ENCODE data around the gene DAB2IP. TPM values are rescaled to one million over a fixed set of nuclear protein-coding genes. Genes with fewer than 3 reads are reported as not detected.

Gene DAB2IP
- total RNA-seq, 1 donor from 2014 or later, result 27.3 TPM

- ATAC-seq (no peak), DNase-seq (ENCODE audit: low spot score) (no peak)
These were observed 162.2 kb downstream of the DAB2IP start for GRCh38 chr9:121813519-121814210.

- ATAC-seq, result peak; percentile 15
- DNase-seq (ENCODE audit: low spot score), result no peak
These were observed 163.2 kb downstream of the DAB2IP start for GRCh38 chr9:121814594-121814993.

DNA sequence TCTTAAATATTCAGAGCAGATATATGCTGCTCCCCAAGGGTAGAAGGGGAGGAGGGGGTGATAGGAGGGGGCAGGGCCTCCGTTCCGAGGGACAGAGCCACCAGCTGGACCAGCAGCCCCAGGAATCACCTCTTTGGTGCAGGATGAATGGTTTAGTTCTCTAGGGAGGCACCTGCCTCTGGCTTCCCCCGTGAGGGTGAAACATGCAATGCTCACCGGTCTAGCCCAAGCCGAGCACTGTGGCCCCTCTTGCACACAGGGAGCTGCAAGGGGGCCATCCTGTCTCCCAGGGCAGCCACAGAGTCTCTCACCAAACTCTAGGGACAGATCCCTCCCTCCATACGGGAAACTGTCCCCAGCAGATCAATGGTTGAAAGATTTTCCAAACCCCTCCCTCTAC lies 163.7 kb downstream of the DAB2IP start:
- no peak for ATAC-seq
- no peak for DNase-seq (ENCODE audit: low spot score)

DNA sequence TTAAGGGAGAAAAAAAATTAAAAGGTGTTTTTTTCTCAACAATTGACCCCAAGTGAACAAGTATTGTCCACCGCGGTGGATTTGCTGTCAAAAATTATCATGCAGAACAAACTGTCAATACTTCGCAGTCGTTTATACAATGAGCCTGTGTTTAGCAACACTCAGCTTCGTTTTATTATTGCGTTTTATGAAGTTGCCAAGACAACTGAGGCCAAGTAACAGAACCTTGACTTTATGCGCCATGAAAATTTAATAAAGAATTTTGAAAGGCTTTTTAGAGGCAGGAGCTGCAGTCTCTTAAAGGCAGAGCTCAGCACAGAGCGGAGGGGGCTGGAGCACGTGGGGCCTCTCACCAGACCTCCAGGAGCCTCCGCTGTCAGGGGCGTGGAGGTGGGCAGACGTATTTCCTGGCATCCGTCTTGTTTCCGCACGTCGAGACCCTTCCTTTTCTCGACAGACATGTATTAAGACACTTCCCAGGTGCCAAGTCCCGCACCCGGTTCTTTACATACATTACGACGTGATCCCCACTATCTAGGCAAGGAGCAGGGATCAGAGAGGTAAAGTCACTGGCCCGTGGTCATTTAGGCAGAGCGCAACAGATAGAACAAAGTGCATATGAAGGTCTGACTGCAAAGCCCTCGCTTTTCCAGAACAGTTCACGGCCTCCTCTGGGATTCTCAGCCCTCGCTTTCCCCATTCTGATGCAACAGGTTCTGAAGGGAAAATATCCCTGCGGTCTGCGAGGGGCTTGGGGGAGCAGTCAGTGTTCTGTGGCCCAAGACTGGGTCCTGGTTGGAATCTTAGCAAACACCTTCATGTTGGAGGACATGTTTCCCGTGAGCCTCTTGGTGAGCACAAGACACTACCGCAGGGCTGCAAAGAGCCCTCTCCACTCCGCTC lies 164.4 kb downstream of the DAB2IP start:
- DNase-seq (ENCODE audit: low spot score) (no peak), ATAC-seq (no peak)

GRCh38 chr9:121816449-121816817 lies 165.0 kb downstream of the DAB2IP start:
- no peak for DNase-seq (ENCODE audit: low spot score)
- no peak for ATAC-seq

DNA sequence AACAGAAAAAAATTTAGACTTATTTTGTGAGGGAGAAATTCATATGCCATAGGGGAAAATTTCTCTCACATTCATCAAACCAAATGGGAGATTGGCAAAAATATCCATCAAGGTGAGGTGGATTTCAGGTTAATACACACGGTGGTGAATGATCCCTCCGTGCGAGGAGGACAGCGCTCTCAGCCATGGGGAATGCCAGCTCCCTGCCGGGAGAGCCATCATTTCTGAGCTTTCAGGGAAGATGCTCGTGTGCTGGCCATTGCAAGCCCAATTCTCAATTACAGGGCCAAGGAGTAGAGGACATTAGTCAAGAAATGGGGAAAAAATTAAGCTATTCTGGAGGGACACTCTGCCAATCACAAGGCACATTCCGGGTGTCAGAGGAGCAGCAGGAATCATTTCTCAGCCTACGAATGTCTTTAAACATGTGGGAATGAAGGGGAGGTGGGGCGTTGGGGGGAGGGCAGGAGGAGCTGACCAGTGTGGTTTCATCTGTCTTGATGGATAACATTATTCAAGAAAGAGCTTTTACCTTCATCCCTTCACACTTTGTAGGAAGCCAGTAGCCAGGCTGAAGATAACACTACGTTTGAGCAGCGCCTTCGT lies 165.5 kb downstream of the DAB2IP start:
- no peak for DNase-seq (ENCODE audit: low spot score)
- no peak for ATAC-seq

GRCh38 chr9:121817476-121817875 lies 166.0 kb downstream of the DAB2IP start:
- DNase-seq (ENCODE audit: low spot score) (no peak), ATAC-seq (no peak)

DNA sequence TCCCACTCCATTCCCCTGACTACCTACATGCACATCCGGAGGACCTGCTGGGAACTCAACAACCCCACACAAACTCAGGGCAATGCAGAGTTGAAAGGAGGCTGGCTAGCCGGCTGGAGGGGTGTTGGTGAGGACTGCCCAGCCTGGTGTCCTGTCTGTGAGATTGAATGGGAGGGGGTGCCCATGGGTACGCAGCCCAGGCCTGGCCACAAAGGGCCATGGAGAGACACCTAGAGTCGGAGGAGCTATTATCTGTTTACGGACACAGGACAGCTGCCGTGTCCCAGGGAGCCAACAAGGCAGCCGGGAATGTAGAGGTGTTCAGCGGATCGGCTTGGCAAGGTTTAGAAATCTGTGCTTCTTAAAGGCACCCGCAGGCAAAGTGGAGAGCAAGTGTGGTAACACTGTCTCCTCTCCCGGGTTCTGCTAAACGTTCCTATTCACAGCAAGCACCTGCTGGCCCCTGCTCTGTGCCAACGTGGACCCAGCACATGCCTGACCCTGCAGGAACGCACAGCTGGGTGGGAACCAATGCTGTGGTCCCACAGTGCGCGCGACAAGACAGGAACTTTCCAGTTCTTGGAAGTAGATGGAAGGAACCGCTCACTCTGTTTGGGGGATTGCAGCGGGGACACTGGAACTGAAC lies 166.7 kb downstream of the DAB2IP start:
- ATAC-seq (no peak), DNase-seq (ENCODE audit: low spot score) (no peak)

DNA sequence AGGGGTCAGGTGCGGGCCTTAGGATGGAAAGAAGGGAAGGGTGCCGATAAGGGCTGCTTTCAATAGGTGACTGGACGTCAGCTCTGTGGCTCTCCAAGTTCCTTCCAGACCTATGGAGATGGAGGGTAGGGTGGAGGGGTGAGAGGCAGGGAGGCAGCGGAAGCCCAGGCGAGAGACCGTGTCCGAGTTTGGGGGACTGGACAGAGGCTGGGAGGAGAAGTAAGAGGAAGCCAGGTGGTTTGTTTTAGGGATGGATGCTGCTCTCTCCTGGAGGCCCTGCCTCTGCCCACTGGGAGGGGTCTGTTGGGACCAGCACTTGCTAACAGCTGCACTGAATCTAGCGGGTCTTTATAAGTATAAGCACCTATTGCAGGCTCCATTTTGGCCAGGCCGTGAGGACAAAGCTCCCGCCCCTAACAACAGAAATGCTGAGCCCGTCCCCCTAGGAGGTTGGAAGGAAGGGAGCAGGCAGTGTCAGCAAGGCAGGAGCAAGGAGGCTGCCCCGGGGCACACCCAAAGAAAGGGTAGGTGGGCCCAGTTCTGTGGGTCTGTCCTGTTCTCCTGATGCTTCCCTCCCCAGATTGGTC lies 167.5 kb downstream of the DAB2IP start:
- no peak for ATAC-seq

DNA sequence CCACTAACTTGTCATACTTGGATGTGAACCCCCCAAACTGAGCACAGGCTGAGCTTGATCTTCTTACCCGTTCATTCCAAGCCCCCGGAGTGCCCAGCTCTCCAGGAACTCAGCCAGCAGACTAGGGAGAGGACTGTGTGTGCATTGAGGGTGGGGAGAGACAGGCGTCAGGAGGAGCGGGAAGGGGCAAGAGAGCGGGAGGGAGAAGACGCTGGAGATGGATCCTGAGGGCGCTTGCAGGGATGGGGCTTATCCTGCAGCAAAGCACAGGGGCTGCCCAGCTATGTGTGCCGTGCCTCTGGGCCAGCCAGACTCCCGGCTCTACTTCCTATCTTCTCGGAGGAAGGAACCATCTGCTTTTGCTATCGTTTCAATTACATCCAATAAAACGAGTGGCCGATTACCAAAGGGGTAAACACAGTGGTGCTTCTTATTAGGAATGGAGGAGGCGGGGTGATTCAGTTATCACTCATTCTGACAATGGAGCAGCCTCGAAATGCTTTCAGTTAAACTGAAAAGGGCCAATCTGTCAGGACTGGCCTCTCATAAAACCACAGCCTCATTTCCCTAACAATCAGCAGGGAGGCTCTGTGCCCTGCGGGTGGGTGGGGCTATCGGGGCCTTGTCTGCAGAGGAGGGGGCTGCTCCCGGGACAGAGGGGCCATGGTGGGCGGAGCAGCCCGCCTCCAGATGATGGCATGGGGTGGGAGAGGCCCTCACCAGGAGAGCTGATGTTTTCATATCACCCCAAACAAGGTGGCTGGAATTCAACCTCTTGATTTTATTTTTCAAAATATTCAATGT lies 168.2 kb downstream of the DAB2IP start:
- ATAC-seq, result no peak

More for the DNA sequence above, 167.5 kb downstream of the DAB2IP start:
- no peak for DNase-seq (ENCODE audit: low spot score)

DNA sequence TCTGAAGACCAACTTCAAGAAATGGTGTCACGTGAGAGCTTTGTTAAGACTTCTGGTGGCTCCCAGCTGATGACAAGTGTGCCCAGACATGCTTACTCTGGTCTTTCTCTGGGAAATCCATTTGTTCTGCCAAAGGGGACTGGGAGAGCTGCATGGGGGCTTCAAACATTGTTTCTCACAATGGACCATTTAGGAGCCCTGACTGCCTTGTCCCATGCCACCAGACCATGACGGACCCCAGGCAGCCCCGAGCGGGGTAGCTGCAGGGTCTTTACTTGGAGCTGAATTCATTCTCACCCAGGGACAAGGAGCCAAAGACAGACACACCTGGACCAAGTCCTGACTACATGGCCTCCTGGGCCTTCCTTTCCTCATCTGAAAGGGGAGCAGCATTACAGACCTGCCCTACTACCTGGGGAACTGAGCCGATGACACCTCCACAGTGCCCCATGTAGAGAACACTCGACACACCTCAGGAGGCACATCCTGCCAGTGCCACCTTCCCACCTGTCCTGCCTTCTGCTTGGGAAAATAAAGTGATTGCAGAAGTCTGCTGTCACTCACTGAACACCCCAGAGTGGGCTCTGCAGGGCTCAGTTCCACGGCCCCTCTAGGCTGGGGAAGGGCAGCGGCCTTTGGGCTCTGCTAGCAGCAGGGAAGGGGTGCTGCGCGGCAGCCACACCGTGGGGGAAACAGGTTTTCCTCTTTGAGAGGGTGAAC lies 169.0 kb downstream of the DAB2IP start:
- DNase-seq (ENCODE audit: low spot score) (no peak), ATAC-seq (no peak)

More for the DNA sequence above, 168.2 kb downstream of the DAB2IP start:
- no peak for DNase-seq (ENCODE audit: low spot score)

DNA sequence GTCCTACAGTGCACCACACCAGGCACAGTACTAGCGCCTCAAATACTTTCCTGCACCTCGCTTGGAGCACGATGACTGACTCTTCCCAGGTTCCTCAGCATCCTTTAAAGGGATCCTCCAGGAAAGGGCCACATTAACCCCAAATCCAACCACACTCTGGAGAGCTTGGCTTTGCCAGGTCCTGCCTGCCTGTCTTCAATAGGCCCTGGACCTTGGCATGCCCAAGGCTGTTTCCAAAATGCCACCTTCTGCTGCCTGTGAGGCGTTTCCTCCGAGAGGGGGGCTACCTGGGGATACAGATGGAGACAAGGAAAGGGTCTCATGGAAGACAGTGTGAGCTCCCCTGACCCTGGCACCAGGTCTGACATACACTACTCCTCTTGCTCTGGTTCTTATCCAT lies 169.9 kb downstream of the DAB2IP start:
- no peak for ATAC-seq
- no peak for DNase-seq (ENCODE audit: low spot score)

- ATAC-seq (no peak), DNase-seq (ENCODE audit: low spot score) (no peak)
These were observed 171.0 kb downstream of the DAB2IP start for GRCh38 chr9:121822093-121823085.

DNA sequence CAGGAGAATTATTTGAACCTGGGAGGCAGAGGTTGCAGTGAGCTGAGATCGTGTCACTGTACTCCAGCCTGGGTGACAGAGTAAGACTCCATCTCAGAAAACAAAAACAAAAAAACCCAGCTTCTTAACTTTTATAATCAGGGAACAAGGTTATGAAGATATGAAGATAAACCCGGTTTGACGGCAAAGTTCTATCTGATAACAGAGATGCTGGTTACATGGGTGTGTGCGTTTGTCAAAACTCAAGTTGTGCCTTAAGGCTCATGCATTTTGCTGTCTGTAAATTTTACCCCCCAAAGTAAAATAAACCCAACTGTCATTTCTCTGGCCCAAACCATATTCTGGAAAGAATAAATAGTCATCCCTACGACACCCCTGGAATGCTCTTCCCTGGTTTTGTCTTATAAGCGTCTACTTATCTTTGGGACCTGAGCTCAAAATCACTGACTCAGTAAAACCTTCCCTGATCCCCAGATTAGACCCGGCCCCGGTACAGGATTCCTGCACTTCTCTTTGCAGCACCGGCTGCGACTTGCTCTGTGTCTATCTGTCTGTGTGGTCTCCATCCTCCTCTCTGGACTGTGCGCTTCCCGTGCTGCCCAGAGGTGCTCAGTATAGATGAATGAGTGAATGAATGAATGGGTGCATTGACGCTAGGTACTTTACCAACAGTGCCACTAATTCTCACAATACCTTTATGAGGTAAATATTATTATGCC lies 172.2 kb downstream of the DAB2IP start:
- DNase-seq (ENCODE audit: low spot score), result no peak

DNA sequence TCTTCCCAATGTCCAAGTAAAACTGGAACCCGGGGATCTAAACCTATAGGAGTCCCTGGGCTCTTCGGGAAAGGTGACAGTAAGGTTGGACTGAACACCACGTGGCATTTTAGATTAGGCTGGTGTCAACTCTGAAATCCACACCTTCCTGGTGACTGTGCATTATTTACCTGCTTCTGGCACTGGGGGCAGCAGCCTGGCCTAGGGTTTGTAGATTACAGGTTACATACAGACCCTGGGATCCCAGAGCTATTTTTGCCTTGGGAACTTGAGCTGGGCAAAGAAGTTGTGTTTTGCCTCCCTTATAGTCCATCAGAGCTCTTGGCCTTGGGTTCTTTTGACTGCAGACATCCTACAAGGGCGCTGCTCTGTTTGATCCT lies 173.2 kb downstream of the DAB2IP start:
- DNase-seq (ENCODE audit: low spot score) (no peak), ATAC-seq (no peak)

More for the DNA sequence above, 172.2 kb downstream of the DAB2IP start:
- ATAC-seq, result no peak

- DNase-seq (ENCODE audit: low spot score) (no peak), ATAC-seq (no peak)
These were observed 173.7 kb downstream of the DAB2IP start for GRCh38 chr9:121825031-121825691.

GRCh38 chr9:121826711-121827110 lies 175.3 kb downstream of the DAB2IP start:
- DNase-seq (ENCODE audit: low spot score), result no peak

More at GRCh38 chr9:121826711-121827110, 175.3 kb downstream of the DAB2IP start:
- ATAC-seq, result no peak
